HepG2 (cell line): ENCODE results near the gene CYP26A1. TPM values are rescaled to one million over a fixed set of nuclear protein-coding genes. Genes with fewer than 3 reads are reported as not detected.
A peak's percentile ranks its signal among the peaks of the same experiment; 100 is the strongest.

Experiments used
- KAT7 ChIP-seq: IDR thresholded peaks from 2 replicates; pipeline ENCODE4 v1.6.1; 2018; ENCODE audit warnings: borderline replicate concordance, missing compliant biosample characterization
- KMT2B ChIP-seq: IDR thresholded peaks from 2 replicates; pipeline ENCODE4 v1.6.1; 2016; ENCODE audit warnings: missing genetic modification reagents, missing compliant biosample characterization
- NCOA5 ChIP-seq: sonication (generic); formaldehyde crosslinking; IDR thresholded peaks from 2 replicates; pipeline ENCODE4 v1.4.0; 2020; ENCODE audit warnings: missing genetic modification reagents
- ZFAT ChIP-seq: sonication (generic); formaldehyde crosslinking; conservative IDR thresholded peaks from 2 replicates; pipeline ENCODE4 v1.8.1; 2023; ENCODE audit warnings: missing genetic modification reagents, inconsistent platforms
- polyA plus RNA-seq, 8 experiments: library from polyadenylated mRNA; depleted of rRNA in 3 of 8; stranded (reverse) in 7 of 8; unstranded in 1 of 8; fragments of >200 nt; fragmentation: Illumina TruSeq in 4 of 8; extraction: Trizol in 4 of 8; gene quantifications; 2 replicates each; pipeline versions ENCODE4 v1.2.1 to v1.2.3, GENCODE V29; 2011 to 2016; ENCODE audit warnings: low read depth in 4 of 8, missing spikeins in 1 of 8, mixed read lengths in 1 of 8; ENCODE audit not compliant: insufficient read depth in 1 of 8
- total RNA-seq, 5 experiments: library from RNA; depleted of rRNA; stranded (reverse); fragments of >200 nt; fragmentation: Illumina TruSeq; extraction: Trizol; gene quantifications; 2 replicates each; pipeline ENCODE4 v1.2.3, GENCODE V29; 2016; ENCODE audit warnings: low read depth in 1 of 5
- TF ChIP-seq, protein P1 (sequence below): sonication (generic); formaldehyde crosslinking; IDR thresholded peaks from 2 replicates; pipeline ENCODE4 v1.4.0; 2020; ENCODE audit warnings: mild to moderate bottlenecking, missing genetic modification reagents
- TF ChIP-seq, protein P2 (sequence below): sonication (generic); formaldehyde crosslinking; conservative IDR thresholded peaks from 2 replicates; pipeline ENCODE4 v1.5.0; 2020; ENCODE audit warnings: missing genetic modification reagents
- TF ChIP-seq, protein P3 (sequence below), 2 experiments: fragments of 450-650 bp in 1 of 2; sonication (generic) in 1 of 2; formaldehyde crosslinking in 1 of 2; IDR thresholded peaks; 2 replicates each; pipeline versions ENCODE4 v1.6.1 to v1.8.0; 2016 to 2022; ENCODE audit warnings: antibody characterized with exemption in 1 of 2, mild to moderate bottlenecking in 1 of 2, missing genetic modification reagents in 1 of 2

CYP26A1 gene
- total and polyA plus RNA-seq, 2 of the 13 experiments (the other 11 are each of a cell fraction or from before 2014, with no cell fraction given): 0.15 TPM; not detected in 1

DNA sequence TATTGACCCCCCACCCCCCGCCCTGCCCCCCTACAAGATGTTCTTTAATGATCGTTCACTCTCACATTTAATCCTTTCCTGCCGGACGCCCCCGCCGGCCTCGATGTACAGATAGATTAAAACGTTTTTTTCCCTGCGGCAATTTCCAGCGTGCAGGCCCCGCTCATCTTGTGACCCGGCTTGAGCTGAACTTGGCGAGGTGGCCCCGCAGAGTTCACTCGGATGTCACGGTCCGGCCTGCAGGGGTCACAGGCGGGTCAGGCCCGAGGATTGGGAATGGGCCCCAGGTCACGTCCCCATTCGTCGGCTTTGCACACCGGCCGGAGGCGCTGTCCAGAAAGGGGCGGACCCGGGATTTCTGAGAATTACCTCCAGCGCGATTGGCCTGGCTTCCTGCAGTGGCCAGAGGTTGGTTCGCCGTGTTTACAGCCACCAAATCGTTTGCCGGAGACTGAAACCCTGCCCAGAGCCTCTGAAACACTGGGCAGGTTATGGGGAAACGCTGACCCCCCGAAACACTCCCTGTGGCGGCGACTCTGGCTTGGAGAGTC lies 1.9 kb upstream of the CYP26A1 start (continued):
- TF ChIP-seq, protein P1, sequence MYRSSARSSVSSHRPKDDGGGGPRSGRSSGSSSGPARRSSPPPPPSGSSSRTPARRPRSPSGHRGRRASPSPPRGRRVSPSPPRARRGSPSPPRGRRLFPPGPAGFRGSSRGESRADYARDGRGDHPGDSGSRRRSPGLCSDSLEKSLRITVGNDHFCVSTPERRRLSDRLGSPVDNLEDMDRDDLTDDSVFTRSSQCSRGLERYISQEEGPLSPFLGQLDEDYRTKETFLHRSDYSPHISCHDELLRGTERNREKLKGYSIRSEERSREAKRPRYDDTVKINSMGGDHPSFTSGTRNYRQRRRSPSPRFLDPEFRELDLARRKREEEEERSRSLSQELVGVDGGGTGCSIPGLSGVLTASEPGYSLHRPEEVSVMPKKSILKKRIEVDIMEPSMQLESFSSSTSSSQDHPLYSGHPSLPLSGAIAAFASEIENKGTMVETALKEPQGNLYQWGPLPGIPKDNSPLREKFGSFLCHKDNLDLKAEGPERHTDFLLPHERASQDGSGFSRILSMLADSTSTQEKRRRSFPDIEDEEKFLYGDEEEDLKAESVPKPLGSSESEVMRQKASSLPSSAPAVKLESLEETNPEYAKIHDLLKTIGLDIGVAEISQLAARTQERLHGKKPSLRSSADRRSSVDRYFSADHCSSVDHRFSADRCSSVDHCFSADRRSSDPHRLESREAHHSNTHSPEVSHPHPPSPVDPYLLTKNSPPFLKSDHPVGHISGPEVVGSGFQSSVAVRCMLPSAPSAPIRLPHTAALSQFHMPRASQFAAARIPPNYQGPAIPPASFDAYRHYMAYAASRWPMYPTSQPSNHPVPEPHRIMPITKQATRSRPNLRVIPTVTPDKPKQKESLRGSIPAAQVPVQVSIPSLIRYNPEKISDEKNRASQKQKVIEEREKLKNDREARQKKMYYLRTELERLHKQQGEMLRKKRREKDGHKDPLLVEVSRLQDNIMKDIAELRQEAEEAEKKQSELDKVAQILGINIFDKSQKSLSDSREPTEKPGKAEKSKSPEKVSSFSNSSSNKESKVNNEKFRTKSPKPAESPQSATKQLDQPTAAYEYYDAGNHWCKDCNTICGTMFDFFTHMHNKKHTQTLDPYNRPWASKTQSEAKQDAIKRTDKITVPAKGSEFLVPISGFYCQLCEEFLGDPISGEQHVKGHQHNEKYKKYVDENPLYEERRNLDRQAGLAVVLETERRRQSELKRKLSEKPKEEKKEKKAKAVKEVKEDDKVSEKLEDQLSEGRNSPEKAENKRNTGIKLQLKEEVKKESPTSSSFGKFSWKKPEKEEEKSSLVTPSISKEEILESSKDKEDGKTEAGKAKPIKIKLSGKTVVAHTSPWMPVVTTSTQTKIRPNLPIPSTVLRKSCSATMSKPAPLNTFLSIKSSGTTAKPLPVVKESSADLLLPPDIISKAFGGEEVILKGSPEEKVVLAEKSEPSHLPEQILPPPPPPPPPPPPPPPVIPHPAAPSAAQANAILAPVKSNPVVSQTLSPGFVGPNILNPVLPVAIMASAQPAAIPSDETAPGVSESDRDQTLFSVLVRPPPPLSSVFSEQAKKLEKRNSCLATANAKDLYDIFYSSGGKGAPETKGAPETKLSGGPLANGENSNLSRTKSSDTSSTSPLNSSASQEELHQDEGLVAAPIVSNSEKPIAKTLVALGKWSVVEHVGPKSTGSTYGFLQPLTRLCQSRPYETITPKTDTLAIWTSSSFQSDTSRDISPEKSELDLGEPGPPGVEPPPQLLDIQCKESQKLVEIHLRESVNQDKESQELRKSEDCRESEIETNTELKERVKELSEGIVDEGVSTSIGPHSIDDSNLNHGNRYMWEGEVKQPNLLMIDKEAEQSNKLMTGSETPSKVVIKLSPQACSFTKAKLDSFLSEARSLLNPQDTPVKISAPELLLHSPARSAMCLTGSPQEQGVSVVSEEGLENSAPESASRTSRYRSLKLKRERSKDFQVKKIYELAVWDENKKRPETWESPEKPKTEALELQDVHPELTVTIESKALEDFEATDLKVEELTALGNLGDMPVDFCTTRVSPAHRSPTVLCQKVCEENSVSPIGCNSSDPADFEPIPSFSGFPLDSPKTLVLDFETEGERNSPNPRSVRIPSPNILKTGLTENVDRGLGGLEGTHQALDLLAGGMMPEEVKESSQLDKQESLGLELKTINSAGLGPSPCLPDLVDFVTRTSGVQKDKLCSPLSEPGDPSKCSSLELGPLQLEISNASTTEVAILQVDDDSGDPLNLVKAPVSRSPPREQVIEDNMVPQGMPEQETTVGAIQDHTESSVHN (CRISPR knock-in tag): no peak
- TF ChIP-seq KAT7 (CRISPR knock-in tag) (no peak), ZFAT (no peak), NCOA5 (CRISPR knock-in tag) (no peak), KMT2B (CRISPR knock-in tag) (0 out of 2 replicates have a peak, but pooled peaks have one; percentile 27)
- TF ChIP-seq, protein P2, sequence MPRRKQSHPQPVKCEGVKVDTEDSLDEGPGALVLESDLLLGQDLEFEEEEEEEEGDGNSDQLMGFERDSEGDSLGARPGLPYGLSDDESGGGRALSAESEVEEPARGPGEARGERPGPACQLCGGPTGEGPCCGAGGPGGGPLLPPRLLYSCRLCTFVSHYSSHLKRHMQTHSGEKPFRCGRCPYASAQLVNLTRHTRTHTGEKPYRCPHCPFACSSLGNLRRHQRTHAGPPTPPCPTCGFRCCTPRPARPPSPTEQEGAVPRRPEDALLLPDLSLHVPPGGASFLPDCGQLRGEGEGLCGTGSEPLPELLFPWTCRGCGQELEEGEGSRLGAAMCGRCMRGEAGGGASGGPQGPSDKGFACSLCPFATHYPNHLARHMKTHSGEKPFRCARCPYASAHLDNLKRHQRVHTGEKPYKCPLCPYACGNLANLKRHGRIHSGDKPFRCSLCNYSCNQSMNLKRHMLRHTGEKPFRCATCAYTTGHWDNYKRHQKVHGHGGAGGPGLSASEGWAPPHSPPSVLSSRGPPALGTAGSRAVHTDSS (CRISPR knock-in tag): no peak
- TF ChIP-seq, protein P3, sequence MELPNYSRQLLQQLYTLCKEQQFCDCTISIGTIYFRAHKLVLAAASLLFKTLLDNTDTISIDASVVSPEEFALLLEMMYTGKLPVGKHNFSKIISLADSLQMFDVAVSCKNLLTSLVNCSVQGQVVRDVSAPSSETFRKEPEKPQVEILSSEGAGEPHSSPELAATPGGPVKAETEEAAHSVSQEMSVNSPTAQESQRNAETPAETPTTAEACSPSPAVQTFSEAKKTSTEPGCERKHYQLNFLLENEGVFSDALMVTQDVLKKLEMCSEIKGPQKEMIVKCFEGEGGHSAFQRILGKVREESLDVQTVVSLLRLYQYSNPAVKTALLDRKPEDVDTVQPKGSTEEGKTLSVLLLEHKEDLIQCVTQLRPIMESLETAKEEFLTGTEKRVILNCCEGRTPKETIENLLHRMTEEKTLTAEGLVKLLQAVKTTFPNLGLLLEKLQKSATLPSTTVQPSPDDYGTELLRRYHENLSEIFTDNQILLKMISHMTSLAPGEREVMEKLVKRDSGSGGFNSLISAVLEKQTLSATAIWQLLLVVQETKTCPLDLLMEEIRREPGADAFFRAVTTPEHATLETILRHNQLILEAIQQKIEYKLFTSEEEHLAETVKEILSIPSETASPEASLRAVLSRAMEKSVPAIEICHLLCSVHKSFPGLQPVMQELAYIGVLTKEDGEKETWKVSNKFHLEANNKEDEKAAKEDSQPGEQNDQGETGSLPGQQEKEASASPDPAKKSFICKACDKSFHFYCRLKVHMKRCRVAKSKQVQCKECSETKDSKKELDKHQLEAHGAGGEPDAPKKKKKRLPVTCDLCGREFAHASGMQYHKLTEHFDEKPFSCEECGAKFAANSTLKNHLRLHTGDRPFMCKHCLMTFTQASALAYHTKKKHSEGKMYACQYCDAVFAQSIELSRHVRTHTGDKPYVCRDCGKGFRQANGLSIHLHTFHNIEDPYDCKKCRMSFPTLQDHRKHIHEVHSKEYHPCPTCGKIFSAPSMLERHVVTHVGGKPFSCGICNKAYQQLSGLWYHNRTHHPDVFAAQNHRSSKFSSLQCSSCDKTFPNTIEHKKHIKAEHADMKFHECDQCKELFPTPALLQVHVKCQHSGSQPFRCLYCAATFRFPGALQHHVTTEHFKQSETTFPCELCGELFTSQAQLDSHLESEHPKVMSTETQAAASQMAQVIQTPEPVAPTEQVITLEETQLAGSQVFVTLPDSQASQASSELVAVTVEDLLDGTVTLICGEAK (IDR thresholded peaks at IDR 0.05): no peak
- TF ChIP-seq, protein P3 (CRISPR knock-in tag; IDR thresholded peaks at IDR 0.05): no peak
